ENCODE results near the gene CDK4.

GRCh38 chr12:57717846-57718640 lies 34.1 kb downstream of the CDK4 start:
- TF ChIP-seq EZH2 (optimal IDR thresholded peaks at IDR 0.05; ENCODE audit: low read depth, low read length) (no peak), EZH2phosphoT487 (IDR thresholded peaks at IDR 0.05; ENCODE audit: low read length) (no peak), CTCF (IDR thresholded peaks at IDR 0.05; ENCODE audit: low read length) (no peak)
